Measurements from ENCODE around the gene CDC27.
"Not testable (repeated sequence)": the region's sequence is repeated elsewhere in the genome, so short reads cannot be mapped to it uniquely, and the experiment has no call there.

CDC27 gene

DNA sequence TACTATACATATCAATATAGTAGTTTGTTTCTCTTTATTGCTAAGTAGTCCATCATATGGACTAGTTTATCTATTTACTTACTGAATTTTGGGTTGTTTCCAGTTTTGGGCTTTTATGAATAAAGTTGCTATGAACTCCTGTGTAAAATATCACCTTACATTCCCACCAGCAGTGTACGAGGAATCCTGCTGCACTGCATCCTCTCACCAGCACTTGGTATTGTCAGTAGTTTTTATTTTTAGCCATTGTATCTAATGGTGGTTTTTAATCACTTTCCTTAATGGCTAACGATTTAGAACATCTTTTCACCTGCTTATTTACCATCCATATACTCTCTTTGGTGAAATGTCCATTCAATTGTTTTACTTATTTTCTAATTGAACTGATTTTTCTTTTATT, 24.0 kb downstream of the CDC27 start:
- Histone ChIP-seq H3K4me3 (ENCODE audit: low read length) (no peak overlapping the region), H3K4me1 (ENCODE audit: insufficient read depth, low read length) (no peaks in the 10 kb centered on the region), H3K27me3 (ENCODE audit: insufficient read depth, low read length) (no peaks in the 10 kb centered on the region), H3K9me3 (ENCODE audit: insufficient read depth, low read depth, low read length) (no peaks in the 10 kb centered on the region), H3K27ac (ENCODE audit: low read length) (no peak overlapping the region), H3K9ac (ENCODE audit: low read depth, low read length) (no peak overlapping the region), H3K36me3 (ENCODE audit: insufficient read depth, low read depth, low read length) (peaks cover 78% of the 10 kb centered on the region)

GRCh38 chr17:47164263-47164662, 24.8 kb downstream of the CDC27 start:
- no peak overlapping the region for H3K27ac ChIP-seq (ENCODE audit: low read length)
- no peak overlapping the region for H3K9ac ChIP-seq (ENCODE audit: low read depth, low read length)
- no peaks in the 10 kb centered on the region for H3K27me3 ChIP-seq (ENCODE audit: insufficient read depth, low read length)
- H3K36me3 ChIP-seq (ENCODE audit: insufficient read depth, low read depth, low read length) = peaks cover 76% of the 10 kb centered on the region
- no peaks in the 10 kb centered on the region for H3K9me3 ChIP-seq (ENCODE audit: insufficient read depth, low read depth, low read length)
- no peaks in the 10 kb centered on the region for H3K4me1 ChIP-seq (ENCODE audit: insufficient read depth, low read length)
- H3K4me3 ChIP-seq (ENCODE audit: low read length) = no peak overlapping the region

DNA sequence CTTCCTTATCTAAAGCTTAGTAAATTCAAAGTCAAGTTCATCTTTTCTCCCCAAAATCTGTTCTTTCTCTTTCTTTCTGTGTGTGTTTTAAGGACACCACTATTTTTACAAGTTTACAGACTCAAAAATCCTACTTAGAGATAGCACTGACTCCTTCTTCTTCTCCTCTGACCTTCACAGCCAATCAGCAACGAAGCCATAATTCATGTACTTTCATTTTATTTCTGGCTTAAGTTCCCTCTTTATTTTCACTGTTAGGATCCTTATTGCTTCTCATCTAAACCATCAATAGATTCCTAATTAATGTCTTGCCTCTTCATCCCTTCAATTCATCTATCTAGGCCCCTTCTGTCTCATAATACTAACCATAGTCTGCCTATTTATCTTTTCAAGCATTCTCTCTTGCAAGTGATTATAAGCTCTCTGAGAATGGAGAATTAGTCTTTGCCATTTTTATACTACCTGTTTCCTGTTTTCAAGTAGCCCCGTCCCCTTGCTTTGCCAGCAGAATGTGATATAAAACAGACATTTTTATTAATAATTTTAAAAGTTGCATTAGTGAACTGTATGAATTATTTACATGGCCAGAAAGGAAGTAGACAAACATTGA, 27.0 kb downstream of the CDC27 start:
- H3K9ac ChIP-seq (ENCODE audit: low read depth, low read length) = no peak overlapping the region
- H3K27ac ChIP-seq (ENCODE audit: low read length) = no peak overlapping the region
- peaks cover 75% of the 10 kb centered on the region for H3K36me3 ChIP-seq (ENCODE audit: insufficient read depth, low read depth, low read length)
- H3K4me1 ChIP-seq (ENCODE audit: insufficient read depth, low read length) = no peaks in the 10 kb centered on the region
- H3K27me3 ChIP-seq (ENCODE audit: insufficient read depth, low read length) = no peaks in the 10 kb centered on the region
- H3K9me3 ChIP-seq (ENCODE audit: insufficient read depth, low read depth, low read length) = no peaks in the 10 kb centered on the region
- no peak overlapping the region for H3K4me3 ChIP-seq (ENCODE audit: low read length)

DNA sequence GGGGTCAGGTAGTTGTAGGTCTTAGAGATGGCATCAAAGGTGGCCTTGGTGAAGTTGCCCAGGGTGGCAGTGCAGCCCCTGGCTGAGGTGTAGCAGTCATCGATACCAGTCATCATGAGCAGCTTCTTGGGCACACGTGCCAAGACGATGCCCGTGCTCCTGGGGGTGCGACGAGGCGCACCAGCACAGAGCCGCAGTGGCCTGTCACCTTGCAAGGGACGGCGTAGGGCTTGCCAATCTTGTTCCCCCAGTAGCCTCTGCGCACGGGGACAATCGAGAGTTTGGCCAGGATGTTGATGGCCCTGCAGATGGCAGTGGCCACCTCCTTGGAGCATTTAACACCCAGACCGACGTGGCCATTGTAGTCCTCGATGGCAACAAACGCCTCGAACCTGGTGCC, 29.8 kb downstream of the CDC27 start:
- H3K4me1 ChIP-seq (ENCODE audit: insufficient read depth, low read length) = no peaks in the 10 kb centered on the region
- no peak overlapping the region for H3K27ac ChIP-seq (ENCODE audit: low read length)
- H3K4me3 ChIP-seq (ENCODE audit: low read length) = no peak overlapping the region
- no peaks in the 10 kb centered on the region for H3K27me3 ChIP-seq (ENCODE audit: insufficient read depth, low read length)
- H3K9me3 ChIP-seq (ENCODE audit: insufficient read depth, low read depth, low read length) = no peaks in the 10 kb centered on the region
- peaks cover 77% of the 10 kb centered on the region for H3K36me3 ChIP-seq (ENCODE audit: insufficient read depth, low read depth, low read length)
- H3K9ac ChIP-seq (ENCODE audit: low read depth, low read length) = no peak overlapping the region

- H3K9ac ChIP-seq (ENCODE audit: low read depth, low read length) = no peak overlapping the region
- peaks cover 73% of the 10 kb centered on the region for H3K36me3 ChIP-seq (ENCODE audit: insufficient read depth, low read depth, low read length)
- H3K9me3 ChIP-seq (ENCODE audit: insufficient read depth, low read depth, low read length) = no peaks in the 10 kb centered on the region
- H3K27me3 ChIP-seq (ENCODE audit: insufficient read depth, low read length) = no peaks in the 10 kb centered on the region
- H3K4me3 ChIP-seq (ENCODE audit: low read length) = no peak overlapping the region
- no peaks in the 10 kb centered on the region for H3K4me1 ChIP-seq (ENCODE audit: insufficient read depth, low read length)
- no peak overlapping the region for H3K27ac ChIP-seq (ENCODE audit: low read length)
Observed at GRCh38 chr17:47145351-47145750, 43.7 kb downstream of the CDC27 start.

- no peak overlapping the region for H3K9ac ChIP-seq (ENCODE audit: low read depth, low read length)
- no peak overlapping the region for H3K4me3 ChIP-seq (ENCODE audit: low read length)
- no peaks in the 10 kb centered on the region for H3K4me1 ChIP-seq (ENCODE audit: insufficient read depth, low read length)
- no peaks in the 10 kb centered on the region for H3K27me3 ChIP-seq (ENCODE audit: insufficient read depth, low read length)
- no peaks in the 10 kb centered on the region for H3K9me3 ChIP-seq (ENCODE audit: insufficient read depth, low read depth, low read length)
- H3K27ac ChIP-seq (ENCODE audit: low read length) = no peak overlapping the region
- peaks cover 66% of the 10 kb centered on the region for H3K36me3 ChIP-seq (ENCODE audit: insufficient read depth, low read depth, low read length)
Observed at GRCh38 chr17:47135235-47135634, 53.9 kb downstream of the CDC27 start.

DNA sequence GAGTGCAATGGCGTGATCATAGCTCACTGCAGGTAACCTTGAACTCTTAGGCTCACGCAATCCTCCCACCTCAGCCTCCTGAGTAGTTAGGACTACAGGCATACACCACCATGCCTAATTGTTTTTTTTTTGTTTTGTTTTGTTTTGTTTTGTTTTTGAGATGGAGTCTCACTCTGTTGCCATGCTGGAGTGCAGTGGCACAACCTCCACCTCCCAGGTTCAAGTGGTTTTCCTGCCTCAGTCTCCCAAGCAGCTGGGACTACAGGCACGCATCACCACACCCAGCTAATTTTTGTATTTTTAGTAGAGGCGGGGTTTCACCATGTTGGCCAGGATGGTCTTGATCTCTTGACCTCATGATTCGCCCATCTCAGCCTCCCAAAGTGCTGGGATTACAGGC, 54.7 kb downstream of the CDC27 start:
- H3K9me3 ChIP-seq (ENCODE audit: insufficient read depth, low read depth, low read length); H3K4me1 ChIP-seq (ENCODE audit: insufficient read depth, low read length); H3K27ac ChIP-seq (ENCODE audit: low read length); H3K4me3 ChIP-seq (ENCODE audit: low read length); H3K9ac ChIP-seq (ENCODE audit: low read depth, low read length); H3K27me3 ChIP-seq (ENCODE audit: insufficient read depth, low read length): not testable (repeated sequence)
- H3K36me3 ChIP-seq (ENCODE audit: insufficient read depth, low read depth, low read length) = peaks cover 62% of the 10 kb centered on the region

- Histone ChIP-seq H3K4me3 (ENCODE audit: low read length) (no peak overlapping the region), H3K27me3 (ENCODE audit: insufficient read depth, low read length) (no peaks in the 10 kb centered on the region), H3K9ac (ENCODE audit: low read depth, low read length) (no peak overlapping the region), H3K36me3 (ENCODE audit: insufficient read depth, low read depth, low read length) (peaks cover 58% of the 10 kb centered on the region), H3K27ac (ENCODE audit: low read length) (no peak overlapping the region), H3K9me3 (ENCODE audit: insufficient read depth, low read depth, low read length) (no peaks in the 10 kb centered on the region), H3K4me1 (ENCODE audit: insufficient read depth, low read length) (no peaks in the 10 kb centered on the region)
Observed at GRCh38 chr17:47131761-47132160, 57.3 kb downstream of the CDC27 start.

GRCh38 chr17:47126835-47127234, 62.3 kb downstream of the CDC27 start:
- peaks cover 65% of the 10 kb centered on the region for H3K36me3 ChIP-seq (ENCODE audit: insufficient read depth, low read depth, low read length)
- not testable (repeated sequence) for H3K27me3 ChIP-seq (ENCODE audit: insufficient read depth, low read length); H3K9me3 ChIP-seq (ENCODE audit: insufficient read depth, low read depth, low read length); H3K4me1 ChIP-seq (ENCODE audit: insufficient read depth, low read length); H3K27ac ChIP-seq (ENCODE audit: low read length); H3K9ac ChIP-seq (ENCODE audit: low read depth, low read length); H3K4me3 ChIP-seq (ENCODE audit: low read length)

DNA sequence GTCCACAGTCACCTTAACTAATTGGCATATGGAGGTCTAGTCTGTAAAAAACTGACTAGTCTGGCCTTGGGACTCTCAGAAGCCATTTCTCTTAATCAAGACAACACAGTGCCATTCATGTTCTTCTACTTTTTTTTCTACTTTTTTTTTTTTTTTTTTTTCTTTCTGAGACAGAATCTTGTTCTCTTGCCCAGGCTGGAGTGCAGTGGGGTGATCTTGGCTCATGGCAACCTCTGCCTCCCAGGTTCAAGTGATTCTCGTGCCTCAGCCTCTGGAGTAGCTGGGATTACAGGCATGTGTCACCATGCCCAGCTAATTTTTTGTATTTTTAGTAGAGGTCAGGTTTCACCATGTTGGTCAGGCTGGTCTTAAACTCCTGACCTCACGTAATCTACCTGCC, 65.8 kb downstream of the CDC27 start:
- H3K9me3 ChIP-seq (ENCODE audit: insufficient read depth, low read depth, low read length); H3K9ac ChIP-seq (ENCODE audit: low read depth, low read length); H3K27ac ChIP-seq (ENCODE audit: low read length); H3K4me3 ChIP-seq (ENCODE audit: low read length); H3K27me3 ChIP-seq (ENCODE audit: insufficient read depth, low read length): not testable (repeated sequence)
- peaks cover 15% of the 10 kb centered on the region for H3K4me1 ChIP-seq (ENCODE audit: insufficient read depth, low read length)
- peaks cover 68% of the 10 kb centered on the region for H3K36me3 ChIP-seq (ENCODE audit: insufficient read depth, low read depth, low read length)

GRCh38 chr17:47120521-47121095, 68.5 kb downstream of the CDC27 start:
- H3K4me3 ChIP-seq (ENCODE audit: low read length) = no peak overlapping the region; the same call in 1 of the 2 replicates
- no peak overlapping the region for H3K27ac ChIP-seq (ENCODE audit: low read length)
- peaks cover 49% of the 10 kb centered on the region for H3K36me3 ChIP-seq (ENCODE audit: insufficient read depth, low read depth, low read length)
- H3K4me1 ChIP-seq (ENCODE audit: insufficient read depth, low read length) = peaks cover 15% of the 10 kb centered on the region
- no peaks in the 10 kb centered on the region for H3K9me3 ChIP-seq (ENCODE audit: insufficient read depth, low read depth, low read length)
- H3K9ac ChIP-seq (ENCODE audit: low read depth, low read length) = no peak overlapping the region
- no peaks in the 10 kb centered on the region for H3K27me3 ChIP-seq (ENCODE audit: insufficient read depth, low read length)

DNA sequence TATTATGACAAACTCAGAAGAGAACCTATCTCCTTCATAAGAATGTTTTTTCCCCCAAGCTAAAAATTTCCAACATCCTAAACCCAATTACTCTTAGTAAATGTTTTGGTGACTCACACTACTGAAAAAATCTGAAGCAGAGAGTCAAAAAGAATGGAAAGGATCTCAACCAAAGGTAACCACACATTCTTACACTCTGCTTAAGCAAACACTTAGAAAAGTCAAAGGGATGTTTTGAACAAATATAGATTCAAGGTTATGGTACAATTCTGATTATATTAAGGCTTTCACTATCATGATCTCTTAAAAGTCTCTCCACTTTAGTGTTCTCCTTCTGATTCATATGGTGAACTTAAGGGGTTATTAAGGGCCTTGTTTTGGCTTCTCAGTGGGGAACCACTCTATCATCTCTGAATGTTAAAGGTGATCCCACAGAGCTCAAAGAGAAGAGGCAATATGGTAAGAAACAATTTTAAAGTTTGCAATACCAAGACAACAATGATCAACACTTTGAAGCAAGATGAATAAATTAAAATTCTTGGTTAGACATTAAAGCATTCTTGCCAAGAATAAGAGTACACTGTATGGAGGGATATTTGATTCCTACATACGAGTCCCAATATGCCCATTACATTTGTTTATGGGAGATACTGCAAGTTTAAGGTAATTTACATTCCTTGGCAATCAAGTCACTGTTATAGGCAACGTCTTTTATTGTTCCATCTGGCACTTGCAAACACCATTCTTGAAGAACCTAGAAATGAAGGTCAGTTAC, 69.2 kb downstream of the CDC27 start:
- no peak overlapping the region for H3K4me3 ChIP-seq (ENCODE audit: low read length)
- H3K9ac ChIP-seq (ENCODE audit: low read depth, low read length) = 0 out of 2 replicates have a peak overlapping the region, but pooled peaks have one; percentile 3
- no peaks in the 10 kb centered on the region for H3K27me3 ChIP-seq (ENCODE audit: insufficient read depth, low read length)
- no peak overlapping the region for H3K27ac ChIP-seq (ENCODE audit: low read length)
- H3K4me1 ChIP-seq (ENCODE audit: insufficient read depth, low read length) = peaks cover 15% of the 10 kb centered on the region
- peaks cover 48% of the 10 kb centered on the region for H3K36me3 ChIP-seq (ENCODE audit: insufficient read depth, low read depth, low read length)
- no peaks in the 10 kb centered on the region for H3K9me3 ChIP-seq (ENCODE audit: insufficient read depth, low read depth, low read length)

Data from iPS-20b (cell line).